Nephron (organoid): ENCODE results near the gene MYO3B.
A peak's percentile ranks its signal among the peaks of the same experiment; 100 is the strongest.

Experiments
- H3K27ac Mint-ChIP-seq, 3 experiments: 2 replicates each; pipeline ENCODE4 v1.8.0; 2020; ENCODE audit warnings: mixed read lengths in 3 of 3, mild to moderate bottlenecking in 2 of 3, moderate library complexity in 1 of 3
- H3K27me3 Mint-ChIP-seq: 2 replicates; pipeline ENCODE4 v1.8.0; 2021; ENCODE audit warnings: low read depth, mild to moderate bottlenecking, moderate library complexity, mixed read lengths
- H3K36me3 Mint-ChIP-seq: 2 replicates; pipeline ENCODE4 v1.8.0; 2020; ENCODE audit warnings: low read depth, mixed read lengths
- H3K4me1 Mint-ChIP-seq: 2 replicates; pipeline ENCODE4 v1.8.0; 2020; ENCODE audit warnings: mixed read lengths
- H3K4me3 Mint-ChIP-seq, 3 experiments: 2 replicates each; pipeline ENCODE4 v1.8.0; 2020; ENCODE audit warnings: mild to moderate bottlenecking in 3 of 3, mixed read lengths in 3 of 3, moderate library complexity in 2 of 3
- H3K9me3 Mint-ChIP-seq: 2 replicates; pipeline ENCODE4 v1.8.0; 2020; ENCODE audit warnings: mixed read lengths
- TF ChIP-seq, protein P1 (sequence below), 3 experiments: fragments of 200-600 bp; sonication (generic); IDR thresholded peaks; one replicate each; pipeline ENCODE4 v1.5.0; 2021; ENCODE audit warnings: antibody characterized with exemption in 3 of 3; ENCODE audit not compliant: unreplicated experiment in 3 of 3

MYO3B gene

GRCh38 chr2:170157025-170157684, 20.8 kb upstream of the MYO3B start:
- Mint-ChIP-seq H3K27ac (no peak overlapping the region), H3K36me3 (no peaks in the 10 kb centered on the region), H3K4me1 (peaks cover 13% of the 10 kb centered on the region), H3K27me3 (no peaks in the 10 kb centered on the region), H3K9me3 (peaks cover 1% of the 10 kb centered on the region), H3K4me3 (no peak overlapping the region)
- TF ChIP-seq, protein P1, sequence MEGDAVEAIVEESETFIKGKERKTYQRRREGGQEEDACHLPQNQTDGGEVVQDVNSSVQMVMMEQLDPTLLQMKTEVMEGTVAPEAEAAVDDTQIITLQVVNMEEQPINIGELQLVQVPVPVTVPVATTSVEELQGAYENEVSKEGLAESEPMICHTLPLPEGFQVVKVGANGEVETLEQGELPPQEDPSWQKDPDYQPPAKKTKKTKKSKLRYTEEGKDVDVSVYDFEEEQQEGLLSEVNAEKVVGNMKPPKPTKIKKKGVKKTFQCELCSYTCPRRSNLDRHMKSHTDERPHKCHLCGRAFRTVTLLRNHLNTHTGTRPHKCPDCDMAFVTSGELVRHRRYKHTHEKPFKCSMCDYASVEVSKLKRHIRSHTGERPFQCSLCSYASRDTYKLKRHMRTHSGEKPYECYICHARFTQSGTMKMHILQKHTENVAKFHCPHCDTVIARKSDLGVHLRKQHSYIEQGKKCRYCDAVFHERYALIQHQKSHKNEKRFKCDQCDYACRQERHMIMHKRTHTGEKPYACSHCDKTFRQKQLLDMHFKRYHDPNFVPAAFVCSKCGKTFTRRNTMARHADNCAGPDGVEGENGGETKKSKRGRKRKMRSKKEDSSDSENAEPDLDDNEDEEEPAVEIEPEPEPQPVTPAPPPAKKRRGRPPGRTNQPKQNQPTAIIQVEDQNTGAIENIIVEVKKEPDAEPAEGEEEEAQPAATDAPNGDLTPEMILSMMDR (IDR thresholded peaks at IDR 0.05; ENCODE audit: unreplicated experiment in 3 of 3) = no peak

- Mint-ChIP-seq H3K27me3 (no peaks in the 10 kb centered on the region), H3K36me3 (no peaks in the 10 kb centered on the region), H3K9me3 (no peaks in the 10 kb centered on the region), H3K27ac (no peak overlapping the region), H3K4me1 (peaks cover 13% of the 10 kb centered on the region), H3K4me3 (no peak overlapping the region)
- TF ChIP-seq, protein P1 (IDR thresholded peaks at IDR 0.05; ENCODE audit: unreplicated experiment in 3 of 3) = no peak
These were observed 18.9 kb upstream of the MYO3B start for GRCh38 chr2:170159060-170159459.

- H3K36me3 Mint-ChIP-seq = no peaks in the 10 kb centered on the region
- no peak overlapping the region for H3K4me3 Mint-ChIP-seq
- peaks cover 12% of the 10 kb centered on the region for H3K4me1 Mint-ChIP-seq
- no peaks in the 10 kb centered on the region for H3K9me3 Mint-ChIP-seq
- TF ChIP-seq, protein P1 (IDR thresholded peaks at IDR 0.05; ENCODE audit: unreplicated experiment in 3 of 3) = no peak
- no peaks in the 10 kb centered on the region for H3K27me3 Mint-ChIP-seq
- peak overlapping the region; percentile 30 to 42 (median 35) for H3K27ac Mint-ChIP-seq
These were observed 16.3 kb upstream of the MYO3B start for GRCh38 chr2:170161516-170162270.

DNA sequence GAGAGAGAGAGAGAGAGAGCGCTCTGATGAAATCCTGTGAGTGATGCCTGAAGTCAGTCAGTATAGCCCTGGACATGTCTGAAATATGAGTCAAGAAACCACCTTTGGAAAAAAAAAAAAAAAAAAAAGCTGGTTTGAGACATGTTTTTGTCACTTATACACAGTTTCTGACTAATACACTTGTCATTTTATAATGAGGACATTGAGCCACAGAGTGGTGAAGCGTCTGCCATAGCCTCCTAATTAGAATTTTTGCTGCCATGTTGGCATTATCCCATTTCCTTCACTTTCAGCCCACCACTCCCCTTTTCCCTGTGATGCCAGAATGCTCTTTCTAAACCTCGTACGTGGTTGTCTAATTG, 15.7 kb upstream of the MYO3B start:
- Mint-ChIP-seq H3K4me1 (peaks cover 12% of the 10 kb centered on the region), H3K36me3 (no peaks in the 10 kb centered on the region), H3K9me3 (no peaks in the 10 kb centered on the region), H3K27me3 (no peaks in the 10 kb centered on the region), H3K27ac (no peak overlapping the region), H3K4me3 (no peak overlapping the region)
- TF ChIP-seq, protein P1 (IDR thresholded peaks at IDR 0.05; ENCODE audit: unreplicated experiment in 3 of 3) = no peak

DNA sequence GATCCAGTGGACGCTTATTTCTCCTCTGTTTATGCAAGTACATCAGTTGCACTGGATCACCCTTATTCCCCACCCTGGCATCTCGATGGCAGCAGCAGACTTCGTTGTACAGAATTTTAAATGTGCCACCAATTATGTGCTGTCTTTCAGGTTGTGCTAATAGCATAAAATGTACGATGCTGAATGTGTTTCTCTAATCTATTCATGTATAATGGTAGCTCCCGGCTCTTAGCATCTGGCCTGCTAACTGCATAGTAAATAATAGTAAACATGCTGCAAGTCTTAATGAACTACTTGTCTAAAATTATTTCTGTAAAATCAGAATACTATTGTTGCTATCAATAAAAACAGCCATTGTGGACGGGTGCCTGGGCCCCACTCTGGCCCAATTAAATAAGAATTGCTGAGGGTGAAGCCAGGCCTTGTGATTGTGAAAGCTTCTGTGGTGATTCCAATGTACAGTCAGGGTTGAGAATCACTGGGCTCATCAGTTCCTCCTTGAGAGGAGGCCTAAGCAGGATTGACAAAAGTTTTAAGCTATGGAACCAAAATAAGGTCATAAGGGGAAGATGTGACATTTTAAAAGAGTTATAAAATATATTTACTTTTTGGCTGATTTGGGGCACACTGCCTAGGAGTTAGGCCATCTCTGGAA, 14.4 kb upstream of the MYO3B start:
- H3K36me3 Mint-ChIP-seq = no peaks in the 10 kb centered on the region
- H3K4me3 Mint-ChIP-seq = no peak overlapping the region
- peaks cover 12% of the 10 kb centered on the region for H3K4me1 Mint-ChIP-seq
- H3K27me3 Mint-ChIP-seq = no peaks in the 10 kb centered on the region
- TF ChIP-seq, protein P1 (IDR thresholded peaks at IDR 0.05; ENCODE audit: unreplicated experiment in 3 of 3) = no peak
- peak overlapping the region in 1 of 3 experiments; percentile 10 for H3K27ac Mint-ChIP-seq
- no peaks in the 10 kb centered on the region for H3K9me3 Mint-ChIP-seq
